Thyroid gland (tissue), 4 donors: Measurements from ENCODE around the gene NCAPH2. TPM values are rescaled to one million over a fixed set of nuclear protein-coding genes. Genes with fewer than 3 reads are reported as not detected.

Experiments used
- DNase-seq, 2 donors: peaks; one replicate each; pipeline ENCODE4 v3.0.0-alpha.2; 2019
- H3K27ac ChIP-seq, 3 donors: fragments of 200-600 bp; sonication (generic); 1 replicate in 2 of 3; 2 replicates in 1 of 3; pipeline ENCODE4 v1.5.1; 2016 to 2019; ENCODE audit warnings: mild to moderate bottlenecking in 1 of 3, moderate library complexity in 1 of 3
- H3K27me3 ChIP-seq: fragments of 200-600 bp; sonication (generic); one replicate; pipeline ENCODE4 v1.5.1; 2019
- H3K36me3 ChIP-seq, 2 donors: fragments of 200-600 bp; sonication (generic); one replicate each; pipeline ENCODE4 v1.5.1; 2016 to 2019
- H3K4me1 ChIP-seq, 2 donors: fragments of 200-600 bp; sonication (generic); one replicate each; pipeline ENCODE4 v1.5.1; 2017 to 2019
- H3K4me3 ChIP-seq, 3 donors: fragments of 200-600 bp; sonication (generic); replicated peaks in 1 of 3; 1 replicate in 2 of 3; 2 replicates in 1 of 3; pipeline ENCODE4 v1.5.1; 2016; ENCODE audit warnings: mild to moderate bottlenecking in 1 of 3
- H3K9me3 ChIP-seq: fragments of 200-600 bp; sonication (generic); one replicate; pipeline ENCODE4 v1.5.1; 2017
- CTCF ChIP-seq, 6 experiments: fragments of 200-600 bp in 3 of 6; fragments of 450-650 bp in 3 of 6; sonication (generic) in 3 of 6; IDR thresholded peaks; one replicate each; pipeline ENCODE4 v1.5.1; 2016 to 2019; ENCODE audit warnings: antibody characterized with exemption in 6 of 6, mild to moderate bottlenecking in 2 of 6, inconsistent platforms in 1 of 6, moderate library complexity in 1 of 6
- POLR2A ChIP-seq, 2 donors: fragments of 450-650 bp; IDR thresholded peaks; one replicate each; pipeline ENCODE4 v1.6.1; 2017; ENCODE audit warnings: antibody characterized with exemption in 2 of 2, mild to moderate bottlenecking in 2 of 2, moderate library complexity in 1 of 2
- WGBS, 2 donors: methylation state at CpG; one replicate each; pipeline ENCODE4 v1.1.5; 2017; 5-methylcytosine and 5-hydroxymethylcytosine counted together
- intact Hi-C: fragments of 100-400 bp; cut with DNase I; formaldehyde crosslinking; loops from one replicate; pipeline ENCODE4 v1.15.1; 2023
- total RNA-seq, 4 donors: library from RNA; depleted of rRNA; stranded (reverse); fragments of >200 nt; gene quantifications; one replicate each; pipeline ENCODE4 v1.2.3, GENCODE V29; 2016

Gene NCAPH2
- total RNA-seq, 4 donors from 2014 or later, result 39.6 to 47.5 (median 43.1) TPM

GRCh38 chr22:50574383-50574755, 66.3 kb downstream of the NCAPH2 start:
- DNase-seq, result no peak
- Histone ChIP-seq H3K27ac (no peak overlapping the region), H3K27me3 (no peaks in the 10 kb centered on the region), H3K4me1 (peaks cover 12 to 31% of the 10 kb centered on the region in 2 donors), H3K36me3 (peaks cover 5 to 7% of the 10 kb centered on the region in 2 donors), H3K4me3 (no peak overlapping the region), H3K9me3 (no peaks in the 10 kb centered on the region)
- TF ChIP-seq POLR2A (IDR thresholded peaks at IDR 0.05), result no peak
- TF ChIP-seq CTCF (IDR thresholded peaks at IDR 0.05), result no peak
- 96 to 97% methylated on average over 11 of the region's 11 CpGs for WGBS, 2 donors
- intact Hi-C loops, result no loop called here

Other genes with a start within 250 kb of the NCAPH2 start
- gene MAPK12, start 246.5 kb upstream of the NCAPH2 start, total RNA-seq, result 1 to 10 TPM; 3.1 to 5.1 (median 3.7) TPM
- 1 to 10 TPM; 2.8 to 4.7 (median 4.0) TPM for gene MAPK11, start 237.8 kb upstream of the NCAPH2 start, total RNA-seq
- gene PLXNB2, start 200.6 kb upstream of the NCAPH2 start, total RNA-seq, result 100 to 1,000 TPM; 143 to 266 (median 215) TPM
- gene DENND6B, start 181.2 kb upstream of the NCAPH2 start, total RNA-seq, result 10 to 100 TPM in 2 of 4 donors, 1 to 10 TPM in 2; 4.3 to 14.3 (median 9.3) TPM
- 100 to 1,000 TPM in 1 of 4 donors, 10 to 100 TPM in 3; 65.7 to 103 (median 74.0) TPM for gene PPP6R2, start 164.9 kb upstream of the NCAPH2 start, total RNA-seq
- 100 to 1,000 TPM in 3 of 4 donors, 10 to 100 TPM in 1; 80.0 to 227 (median 128) TPM for gene SBF1, start 33.2 kb upstream of the NCAPH2 start, total RNA-seq
- gene ADM2, start 26.7 kb upstream of the NCAPH2 start, total RNA-seq, result 10 to 100 TPM in 1 of 4 donors, 1 to 10 TPM in 3; 5.2 to 23.5 (median 6.6) TPM
- gene MIOX, start 21.4 kb upstream of the NCAPH2 start, total RNA-seq, result 10 to 100 TPM in 1 of 4 donors, 1 to 10 TPM in 3; 2.1 to 11.3 (median 4.7) TPM
- gene LMF2, start 522 bp upstream of the NCAPH2 start, total RNA-seq, result 100 to 1,000 TPM in 2 of 4 donors, 10 to 100 TPM in 2; 53.2 to 117 (median 96.6) TPM
- gene SCO2, start 17.4 kb downstream of the NCAPH2 start, total RNA-seq, result 1 to 10 TPM in 3 of 4 donors, not detected in 1; 2.6 to 5.5 (median 2.9) TPM
- gene TYMP, start 21.8 kb downstream of the NCAPH2 start, total RNA-seq, result 10 to 100 TPM; 28.0 to 61.0 (median 33.6) TPM
- gene KLHDC7B, start 37.7 kb downstream of the NCAPH2 start, total RNA-seq, result under 1 TPM in 1 of 4 donors, not detected in 3; 0.27 TPM
- 1 to 10 TPM in 3 of 4 donors, not detected in 1; 3.5 to 6.0 (median 4.3) TPM for gene SYCE3, start 54.7 kb downstream of the NCAPH2 start, total RNA-seq
- 10 to 100 TPM in 3 of 4 donors, 1 to 10 TPM in 1; 9.7 to 38.7 (median 14.9) TPM for gene CPT1B, start 70.2 kb downstream of the NCAPH2 start, total RNA-seq
- gene CHKB, start 74.6 kb downstream of the NCAPH2 start, total RNA-seq, result 10 to 100 TPM; 49.1 to 96.9 (median 67.8) TPM
- gene MAPK8IP2, start 92.6 kb downstream of the NCAPH2 start, total RNA-seq, result 1 to 10 TPM in 3 of 4 donors, under 1 TPM in 1; 0.94 to 3.3 (median 1.5) TPM
- gene ARSA, start 119.9 kb downstream of the NCAPH2 start, total RNA-seq, result 10 to 100 TPM; 30.9 to 73.5 (median 61.2) TPM
- 10 to 100 TPM; 11.5 to 23.0 (median 17.7) TPM for gene SHANK3, start 164.6 kb downstream of the NCAPH2 start, total RNA-seq
- gene ACR, start 230.0 kb downstream of the NCAPH2 start, total RNA-seq, result 1 to 10 TPM in 1 of 4 donors, under 1 TPM in 1, not detected in 2; 0.27 to 1.4 TPM